ENCODE measurements around the gene FA2H. TPM values are rescaled to one million over a fixed set of nuclear protein-coding genes. Genes with fewer than 3 reads are reported as not detected.

Gene FA2H
- polyA plus RNA-seq, 2 of the 4 experiments (the other 2 are of a cell fraction), result 5.6 to 7.1 TPM

GRCh38 chr16:74800216-74800871, 25.7 kb upstream of the FA2H start:
- WGBS (ENCODE audit: missing lambda C conversion rate), result 41% methylated on average over 2 of the region's 2 CpGs
- peaks cover 20% of the 10 kb centered on the region for H3K9me3 ChIP-seq
- no peak overlapping the region for H3K4me2 ChIP-seq
- H3K27ac ChIP-seq, result peak overlapping the region in 1 of 2 experiments; percentile 47; a peak in 2 of 6 replicates
- FAIRE-seq, result no peak
- ATAC-seq, result no peak
- H3K4me1 ChIP-seq, result no peaks in the 10 kb centered on the region
- peak; percentile 77; the same call in 1 of the 2 replicates for TF ChIP-seq FOSB (CRISPR knock-in tag; IDR thresholded peaks at IDR 0.05)
- TF ChIP-seq EP300 (IDR thresholded peaks at IDR 0.05), result no peak
- TF ChIP-seq FOXS1 (CRISPR knock-in tag; IDR thresholded peaks at IDR 0.05), result peak; percentile 98
- TF ChIP-seq ATOH8 (CRISPR knock-in tag; IDR thresholded peaks at IDR 0.05; ENCODE audit: low read depth), result 0 out of 2 replicates have a peak, but pooled peaks have one; percentile 52
- TF ChIP-seq HOXB13 (CRISPR knock-in tag; IDR thresholded peaks at IDR 0.05; ENCODE audit: low read depth), result peak; percentile 97; the same call in 1 of the 2 replicates
- peak; percentile 91 for TF ChIP-seq HEYL (CRISPR knock-in tag; IDR thresholded peaks at IDR 0.05)
- no peak for TF ChIP-seq PHF8 (IDR thresholded peaks at IDR 0.05; ENCODE audit: borderline replicate concordance, low read depth)
- TF ChIP-seq HMGXB4 (CRISPR knock-in tag; IDR thresholded peaks at IDR 0.05; ENCODE audit: borderline replicate concordance), result peak; percentile 53; the same call in 1 of the 2 replicates
- TF ChIP-seq HOXB5 (CRISPR knock-in tag; IDR thresholded peaks at IDR 0.05), result peak; percentile 97; the same call in 1 of the 2 replicates
- TF ChIP-seq POLR2AphosphoS2 (conservative IDR thresholded peaks at IDR 0.05; ENCODE audit: low read length), result no peak
- no peak for TF ChIP-seq MAFK (IDR thresholded peaks at IDR 0.05; ENCODE audit: partially characterized antibody)
- TF ChIP-seq EHF (CRISPR knock-in tag; IDR thresholded peaks at IDR 0.05), result peak; percentile 99
- no peak for TF ChIP-seq FOSL2 (IDR thresholded peaks at IDR 0.05)
- TF ChIP-seq FOSL2 (CRISPR knock-in tag; IDR thresholded peaks at IDR 0.05), result no peak
- peak; percentile 61; the same call in 1 of the 2 replicates for TF ChIP-seq HDAC2 (IDR thresholded peaks at IDR 0.05)
- TF ChIP-seq CHD4 (IDR thresholded peaks at IDR 0.05; ENCODE audit: borderline replicate concordance), result no peak
- TF ChIP-seq KDM1A (IDR thresholded peaks at IDR 0.05; ENCODE audit: low read depth), result no peak; the same call in 1 of the 2 replicates
- TF ChIP-seq ZSCAN20 (CRISPR knock-in tag; IDR thresholded peaks at IDR 0.05), result peak; percentile 98
- TF ChIP-seq ZNF302 (CRISPR knock-in tag; IDR thresholded peaks at IDR 0.05), result peak; percentile 98
- no peak for TF ChIP-seq CBX8 (IDR thresholded peaks at IDR 0.05)
- POLR2A ChIA-PET, result no interaction called here
- DNase-seq (ENCODE audit: low read depth in 1 of 2, low spot score in 1 of 2), result no peak
- H3K4me3 ChIP-seq, result no peak overlapping the region
- CTCF ChIA-PET, result no interaction called here

GRCh38 chr16:74797414-74797813, 22.8 kb upstream of the FA2H start:
- 57% methylated on average over 1 of the region's 1 CpG for WGBS (ENCODE audit: missing lambda C conversion rate)
- CTCF ChIA-PET, result interaction anchor here (3.6 kb wide), 1 partner anchor 15 kb away, joined by 16 read pairs; no protein-coding TSS in a partner anchor

More at GRCh38 chr16:74797414-74797813, 22.8 kb upstream of the FA2H start:
- FAIRE-seq, result no peak
- no peaks in the 10 kb centered on the region for H3K4me1 ChIP-seq
- no peak overlapping the region for H3K4me3 ChIP-seq
- DNase-seq (ENCODE audit: low read depth in 1 of 2, low spot score in 1 of 2), result no peak
- POLR2A ChIA-PET, result no interaction called here
- no peak overlapping the region for H3K27ac ChIP-seq
- TF ChIP-seq MAFK (IDR thresholded peaks at IDR 0.05; ENCODE audit: partially characterized antibody) (no peak), SMC3 (IDR thresholded peaks at IDR 0.05) (no peak), SREBF2 (IDR thresholded peaks at IDR 0.05) (no peak), REST (IDR thresholded peaks at IDR 0.05) (no peak)
- peaks cover 16% of the 10 kb centered on the region for H3K9me3 ChIP-seq
- no peak for ATAC-seq
- no peak overlapping the region for H3K4me2 ChIP-seq
